ENCODE measurements around the gene DCP1A. TPM values are rescaled to one million over a fixed set of nuclear protein-coding genes. Genes with fewer than 3 reads are reported as not detected.

DCP1A gene
- total and polyA plus RNA-seq, 9 of the 15 experiments (the other 6 are each of a cell fraction or from before 2014, with no cell fraction given) = 6.6 to 33.7 (median 13.3) TPM

GRCh38 chr3:53347261-53348064, at the start of gene DCP1A (continued):
- TF ChIP-seq SIX5 (IDR thresholded peaks at IDR 0.05; ENCODE audit: borderline replicate concordance in 1 of 2, insufficient read depth in 1 of 2, low read depth in 1 of 2, low read length in 2 of 2) (peak; percentile 70 to 84; a peak in 3 of 4 replicates), GABPB1 (CRISPR knock-in tag; IDR thresholded peaks at IDR 0.05) (peak; percentile 99), NELFE (IDR thresholded peaks at IDR 0.05; ENCODE audit: insufficient read depth, insufficient read length) (no peak), ZBTB1 (CRISPR knock-in tag; IDR thresholded peaks at IDR 0.05; ENCODE audit: borderline replicate concordance, low read depth) (no peak), ZNF436 (CRISPR knock-in tag; IDR thresholded peaks at IDR 0.05) (no peak), ILK (tag; IDR thresholded peaks at IDR 0.05; ENCODE audit: borderline replicate concordance, low read depth) (no peak), MBD2 (IDR thresholded peaks at IDR 0.05; ENCODE audit: borderline replicate concordance, low read depth) (peak; percentile 70), ZNF143 (CRISPR knock-in tag; IDR thresholded peaks at IDR 0.05) (peak; percentile 24; the same call in 1 of the 2 replicates), PRMT5 (CRISPR knock-in tag; IDR thresholded peaks at IDR 0.05) (no peak), TEAD2 (tag; IDR thresholded peaks at IDR 0.05) (no peak), TAF15 (IDR thresholded peaks at IDR 0.05; ENCODE audit: low read depth, low read length) (no peak), ZNF316 (IDR thresholded peaks at IDR 0.05) (peak; percentile 97), ZNF41 (CRISPR knock-in tag; conservative IDR thresholded peaks at IDR 0.05) (no peak), ZNF766 (CRISPR knock-in tag; conservative IDR thresholded peaks at IDR 0.05) (peak; percentile 75), KLF13 (tag; IDR thresholded peaks at IDR 0.05; ENCODE audit: borderline replicate concordance, low read depth) (peak; percentile 94), SETDB1 (IDR thresholded peaks at IDR 0.05; ENCODE audit: low read length) (no peak), XRCC5 (IDR thresholded peaks at IDR 0.05; ENCODE audit: low read depth, low read length) (peak; percentile 98), GTF2A2 (tag; IDR thresholded peaks at IDR 0.05) (no peak), MAFK (IDR thresholded peaks at IDR 0.05; ENCODE audit: low read length) (peak; percentile 71), PHB (CRISPR knock-in tag; IDR thresholded peaks at IDR 0.05) (no peak), E2F1 (CRISPR knock-in tag; IDR thresholded peaks at IDR 0.05) (peak; percentile 40; the same call in 1 of the 2 replicates), EP400 (IDR thresholded peaks at IDR 0.05) (peak; percentile 89), ARID2 (IDR thresholded peaks at IDR 0.05) (no peak), ZNF507 (tag; conservative IDR thresholded peaks at IDR 0.05) (no peak), HNRNPUL1 (IDR thresholded peaks at IDR 0.05; ENCODE audit: low read length) (no peak)
- TF ChIP-seq, protein P1, sequence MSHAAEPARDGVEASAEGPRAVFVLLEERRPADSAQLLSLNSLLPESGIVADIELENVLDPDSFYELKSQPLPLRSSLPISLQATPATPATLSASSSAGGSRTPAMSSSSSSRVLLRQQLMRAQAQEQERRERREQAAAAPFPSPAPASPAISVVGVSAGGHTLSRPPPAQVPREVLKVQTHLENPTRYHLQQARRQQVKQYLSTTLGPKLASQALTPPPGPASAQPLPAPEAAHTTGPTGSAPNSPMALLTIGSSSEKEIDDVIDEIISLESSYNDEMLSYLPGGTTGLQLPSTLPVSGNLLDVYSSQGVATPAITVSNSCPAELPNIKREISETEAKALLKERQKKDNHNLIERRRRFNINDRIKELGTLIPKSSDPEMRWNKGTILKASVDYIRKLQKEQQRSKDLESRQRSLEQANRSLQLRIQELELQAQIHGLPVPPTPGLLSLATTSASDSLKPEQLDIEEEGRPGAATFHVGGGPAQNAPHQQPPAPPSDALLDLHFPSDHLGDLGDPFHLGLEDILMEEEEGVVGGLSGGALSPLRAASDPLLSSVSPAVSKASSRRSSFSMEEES (CRISPR knock-in tag; IDR thresholded peaks at IDR 0.05) = no peak
- TF ChIP-seq, protein P2, sequence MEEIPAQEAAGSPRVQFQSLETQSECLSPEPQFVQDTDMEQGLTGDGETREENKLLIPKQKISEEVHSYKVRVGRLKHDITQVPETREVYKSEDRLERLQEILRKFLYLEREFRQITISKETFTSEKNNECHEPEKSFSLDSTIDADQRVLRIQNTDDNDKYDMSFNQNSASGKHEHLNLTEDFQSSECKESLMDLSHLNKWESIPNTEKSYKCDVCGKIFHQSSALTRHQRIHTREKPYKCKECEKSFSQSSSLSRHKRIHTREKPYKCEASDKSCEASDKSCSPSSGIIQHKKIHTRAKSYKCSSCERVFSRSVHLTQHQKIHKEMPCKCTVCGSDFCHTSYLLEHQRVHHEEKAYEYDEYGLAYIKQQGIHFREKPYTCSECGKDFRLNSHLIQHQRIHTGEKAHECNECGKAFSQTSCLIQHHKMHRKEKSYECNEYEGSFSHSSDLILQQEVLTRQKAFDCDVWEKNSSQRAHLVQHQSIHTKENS (CRISPR knock-in tag; IDR thresholded peaks at IDR 0.05) = no peak

Measured in K562 (cell line).